T-helper 2 cell treated with Interferon-gamma antibody and Interleukin-4, amounts not matched to agents 100 ng/mL and 5 ng/mL, for 36 hours (primary cell): ENCODE measurements around the gene PODNL1. TPM values are rescaled to one million over a fixed set of nuclear protein-coding genes. Genes with fewer than 3 reads are reported as not detected.
"Not testable (repeated sequence)": the region's sequence is repeated elsewhere in the genome, so short reads cannot be mapped to it uniquely, and the experiment has no call there.

Experiments
- intact Hi-C: fragments of 100-400 bp; cut with micrococcal nuclease; formaldehyde crosslinking; loops from one replicate; pipeline ENCODE4 v1.15.1; 2023
- total RNA-seq: library from RNA; stranded (reverse); gene quantifications from 2 replicates; pipeline ENCODE4 v1.2.3, GENCODE V29; 2022

The PODNL1 gene
- total RNA-seq, 1 donor from 2014 or later, result not detected

DNA sequence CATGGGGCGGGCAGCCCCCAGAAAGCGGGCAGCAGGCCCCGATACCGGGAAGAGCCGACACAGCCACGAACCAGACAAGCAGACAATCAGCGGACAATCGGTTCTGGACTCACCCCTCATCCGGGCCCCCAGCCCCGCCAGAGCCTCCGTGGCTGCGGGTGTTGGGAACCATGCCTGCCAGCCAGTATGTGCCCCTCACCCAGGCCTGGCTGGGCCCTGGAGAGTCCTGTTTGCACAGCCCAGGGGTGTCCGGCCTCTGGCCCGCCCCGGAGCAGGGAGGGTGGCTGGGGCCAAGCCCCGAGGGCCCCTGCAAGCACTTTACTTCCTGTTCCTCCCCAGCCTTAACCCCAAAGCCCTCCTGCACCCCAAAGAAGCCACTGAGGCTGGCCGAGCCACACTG, 7.8 kb downstream of the PODNL1 start:
- intact Hi-C loops, result no loop called here

DNA sequence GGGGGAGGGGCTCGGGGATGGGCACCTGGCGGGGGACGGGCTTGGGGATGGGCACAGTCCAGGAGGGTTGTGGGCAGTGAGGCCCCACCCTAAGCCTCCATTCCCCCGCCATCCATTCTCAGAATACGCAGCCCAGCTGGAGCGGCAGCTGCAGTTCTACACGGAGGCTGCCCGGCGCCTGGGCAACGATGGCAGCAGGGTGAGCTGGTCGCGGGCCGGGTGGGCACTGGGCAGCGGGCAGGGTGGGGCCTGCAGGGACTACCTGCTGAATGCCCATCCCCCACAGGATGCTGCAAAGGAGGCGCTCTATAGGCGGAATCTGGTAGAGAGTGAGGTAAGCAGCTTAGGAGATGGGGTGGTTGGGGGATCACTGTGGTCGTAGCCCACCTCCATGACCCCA, 8.3 kb downstream of the PODNL1 start:
- intact Hi-C loops, result no loop called here

- intact Hi-C loops, result no loop called here
Measured at GRCh38 chr19:13929340-13929739, 8.9 kb downstream of the PODNL1 start.

GRCh38 chr19:13926715-13927114, 11.5 kb downstream of the PODNL1 start:
- intact Hi-C loops, result no loop called here

DNA sequence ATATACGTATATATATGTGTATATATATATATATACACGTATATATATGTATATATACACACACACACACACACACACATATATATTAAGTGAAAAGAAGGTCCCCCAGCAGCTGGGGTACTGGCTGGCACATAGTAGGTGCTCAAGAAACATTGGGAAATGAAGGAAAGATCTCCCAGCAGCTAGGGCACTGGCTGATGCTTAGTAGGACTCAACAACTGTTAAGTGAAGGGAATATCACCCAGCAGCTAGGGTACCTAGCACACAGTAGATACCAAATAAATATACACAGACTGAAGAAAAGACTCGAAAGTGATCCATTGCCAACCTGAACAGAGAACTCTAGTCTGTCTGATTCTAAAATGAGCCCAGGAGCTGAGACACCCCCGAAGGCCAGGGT, 12.2 kb downstream of the PODNL1 start:
- intact Hi-C loops, result no loop called here

GRCh38 chr19:13923194-13923987, 14.8 kb downstream of the PODNL1 start:
- intact Hi-C loops, result no loop called here

- intact Hi-C loops, result not testable (repeated sequence)
Measured at GRCh38 chr19:13922118-13922517, 16.1 kb downstream of the PODNL1 start.

DNA sequence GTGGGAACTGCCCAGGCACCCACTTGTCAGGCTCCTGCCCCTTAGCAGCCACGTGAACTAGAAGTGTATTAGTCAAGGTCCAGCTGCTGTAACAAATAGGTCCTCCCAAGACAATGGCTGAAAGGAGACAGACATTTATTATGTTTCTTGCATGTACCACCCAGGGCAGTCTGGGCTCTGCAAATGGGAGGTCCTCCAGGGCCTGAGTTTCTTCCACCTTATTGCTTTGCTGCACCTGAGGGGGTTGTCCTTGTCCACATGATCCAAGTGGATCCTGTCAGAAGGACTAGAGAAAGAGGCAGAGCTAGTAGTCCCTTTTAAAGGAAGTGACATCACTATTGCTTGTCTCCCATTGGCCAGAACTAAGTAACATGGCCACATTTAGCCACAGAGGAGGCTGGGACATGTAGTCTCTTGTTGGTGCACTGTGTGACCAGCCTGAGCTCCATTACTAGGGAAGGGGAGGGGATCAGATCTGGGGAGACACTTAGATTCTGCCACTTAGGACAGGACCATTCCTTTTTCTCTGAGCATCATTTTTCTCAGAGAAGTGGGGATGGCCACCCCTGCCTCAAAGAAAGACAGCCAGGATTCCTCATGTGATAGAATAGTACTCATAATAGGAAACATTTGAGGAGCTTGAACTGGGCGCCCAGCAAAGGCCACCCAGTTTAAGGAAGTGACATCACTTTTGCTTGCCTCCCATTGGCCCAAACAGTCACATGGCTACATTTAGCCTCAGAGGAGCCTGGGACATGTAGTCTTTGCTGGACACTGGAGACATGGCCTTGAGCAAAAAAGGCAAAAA, 17.1 kb downstream of the PODNL1 start:
- intact Hi-C loops, result no loop called here

DNA sequence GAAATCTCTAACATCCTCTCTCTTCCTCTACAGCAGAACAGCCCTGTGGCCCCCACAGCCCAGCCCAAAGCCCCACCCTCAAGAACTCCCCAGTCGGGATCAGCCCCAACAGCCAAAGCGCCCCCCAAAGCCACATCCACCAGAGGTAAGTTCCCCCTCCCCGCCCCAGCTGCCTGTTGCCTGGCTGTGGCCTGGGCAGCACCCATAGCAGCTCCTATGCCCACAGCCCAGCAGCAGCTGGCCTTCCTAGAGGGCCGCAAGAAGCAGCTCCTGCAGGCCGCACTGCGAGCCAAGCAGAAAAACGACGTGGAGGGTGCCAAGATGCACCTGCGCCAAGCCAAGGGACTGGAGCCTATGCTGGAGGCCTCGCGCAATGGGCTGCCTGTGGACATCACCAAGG, 17.7 kb downstream of the PODNL1 start:
- intact Hi-C loops, result no loop called here

DNA sequence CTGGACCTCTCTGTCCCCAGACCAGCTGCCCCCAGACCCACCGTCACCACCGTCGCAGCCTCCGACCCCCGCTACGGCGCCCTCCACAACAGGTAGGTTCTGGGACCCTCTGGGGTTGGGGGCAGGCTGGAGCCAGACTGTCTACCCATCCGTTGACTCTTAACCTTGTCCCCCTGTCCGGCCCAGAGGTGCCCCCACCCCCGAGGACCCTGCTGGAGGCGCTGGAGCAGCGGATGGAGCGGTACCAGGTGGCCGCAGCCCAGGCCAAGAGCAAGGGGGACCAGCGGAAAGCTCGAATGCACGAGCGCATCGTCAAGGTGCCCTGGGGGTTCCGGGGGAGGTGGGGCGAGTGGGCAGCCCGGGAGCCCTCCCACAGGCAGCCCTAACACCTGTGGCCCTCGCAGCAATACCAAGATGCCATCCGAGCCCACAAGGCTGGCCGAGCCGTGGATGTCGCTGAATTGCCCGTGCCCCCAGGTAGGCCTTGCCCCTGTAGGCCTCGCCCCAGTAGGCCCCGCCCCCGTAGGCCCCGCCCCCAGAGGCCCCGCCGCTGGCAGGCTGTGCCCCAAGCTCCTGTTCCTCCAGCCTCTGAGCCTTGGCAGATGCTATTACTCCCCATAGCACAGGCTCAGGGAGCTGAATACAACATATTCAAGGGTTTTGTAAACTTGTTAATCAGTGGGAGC, 19.3 kb downstream of the PODNL1 start:
- intact Hi-C loops, result no loop called here

GRCh38 chr19:13917888-13918406, 20.3 kb downstream of the PODNL1 start:
- intact Hi-C loops, result no loop called here

GRCh38 chr19:13914777-13915176, 23.4 kb downstream of the PODNL1 start:
- intact Hi-C loops, result no loop called here

DNA sequence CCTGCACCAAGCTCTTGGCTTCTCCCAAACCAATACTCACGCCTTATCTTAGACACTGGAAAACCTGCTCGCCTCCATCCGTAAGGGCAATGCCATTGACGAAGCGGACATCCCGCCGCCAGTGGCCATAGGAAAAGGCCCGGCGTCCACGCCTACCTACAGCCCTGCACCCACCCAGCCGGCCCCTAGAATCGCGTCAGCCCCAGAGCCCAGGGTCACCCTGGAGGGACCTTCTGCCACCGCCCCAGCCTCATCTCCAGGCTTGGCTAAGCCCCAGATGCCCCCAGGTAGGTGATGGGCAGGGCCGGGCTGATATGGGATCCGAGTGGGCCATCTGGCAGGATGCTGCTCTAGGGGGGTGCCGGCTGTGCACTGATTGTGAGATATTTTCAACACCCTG, 24.9 kb downstream of the PODNL1 start:
- intact Hi-C loops, result no loop called here

DNA sequence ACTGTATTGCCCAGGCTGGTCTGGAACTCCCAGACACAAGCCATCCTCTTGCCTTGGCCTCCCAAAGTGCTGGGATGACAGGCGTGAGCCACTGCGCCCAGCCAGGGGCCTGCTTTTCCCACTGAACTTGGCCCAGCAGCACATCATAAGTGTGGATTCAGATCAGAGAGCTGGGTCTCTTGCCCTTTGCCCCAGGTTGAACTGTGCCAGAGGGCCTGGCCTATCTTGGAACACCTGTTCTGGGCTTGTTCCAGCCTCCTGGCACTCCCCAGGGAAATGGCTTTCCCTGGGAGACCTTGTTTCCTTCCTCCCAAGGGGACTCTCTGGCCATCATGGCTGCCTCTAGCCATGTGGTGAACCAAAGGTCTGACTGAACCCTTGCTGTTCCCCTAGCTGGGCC, 28.8 kb downstream of the PODNL1 start:
- intact Hi-C loops, result loop anchor here (5.0 kb wide), 1 partner anchor 78 kb away; no protein-coding TSS in a partner anchor

GRCh38 chr19:13908674-13909073, 29.5 kb downstream of the PODNL1 start:
- intact Hi-C loops, result loop anchor here (5.0 kb wide), 1 partner anchor 79 kb away; no protein-coding TSS in a partner anchor

DNA sequence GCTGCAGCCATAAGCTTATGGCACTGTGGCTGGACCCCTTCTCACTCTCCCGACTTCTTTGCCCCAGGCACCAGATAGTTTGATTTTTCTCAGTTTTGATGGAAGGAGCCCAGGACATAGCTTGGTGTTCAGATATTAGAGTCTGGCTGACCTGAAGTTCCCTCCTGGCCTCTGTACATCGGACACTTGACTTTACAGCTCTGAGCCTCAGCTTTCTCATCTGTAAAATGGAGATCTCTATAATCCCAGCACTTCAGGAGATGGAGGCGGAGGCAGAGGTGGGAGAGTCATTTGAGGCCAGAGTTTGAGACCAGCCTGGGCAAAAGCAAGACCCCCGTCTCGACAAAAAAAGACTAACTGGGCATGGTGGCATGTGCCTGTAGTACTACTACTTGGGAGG, 31.3 kb downstream of the PODNL1 start:
- intact Hi-C loops, result loop anchor here (5.0 kb wide), 1 partner anchor 80 kb away; no protein-coding TSS in a partner anchor

DNA sequence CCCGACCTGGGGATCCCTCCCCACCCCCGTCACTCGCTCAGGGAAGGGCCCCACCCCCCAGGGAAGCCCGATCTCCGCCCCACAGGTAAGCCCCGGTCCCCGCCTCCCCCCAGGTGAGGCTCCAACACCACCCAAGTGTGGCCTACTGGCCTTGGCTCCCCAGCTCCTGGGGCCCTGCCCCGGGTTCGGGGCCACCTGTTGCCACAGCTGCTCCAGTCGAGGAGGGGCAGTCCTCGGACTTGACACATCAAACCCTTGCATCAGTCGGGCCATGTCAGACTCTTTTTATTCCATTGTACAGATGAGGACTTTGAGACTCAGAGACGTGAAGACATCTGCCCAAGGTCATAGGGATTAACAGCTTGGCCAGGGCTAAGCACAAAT, 31.7 kb downstream of the PODNL1 start:
- intact Hi-C loops, result loop anchor here (5.0 kb wide), 1 partner anchor 81 kb away; no protein-coding TSS in a partner anchor

- intact Hi-C loops, result loop anchor here (5.0 kb wide), 1 partner anchor 81 kb away; no protein-coding TSS in a partner anchor
Measured at GRCh38 chr19:13905634-13906520, 32.3 kb downstream of the PODNL1 start, which contains the start of the genes BRME1 and CC2D1A. TSS of gene BRME1 (minus strand) at chr19:13906117. CDS start at chr19:13904892, 1,225 bp downstream. TSS of gene CC2D1A (plus strand) at chr19:13906201. CDS start at chr19:13906442, 241 bp downstream.

- intact Hi-C loops, result no loop called here
Measured at GRCh38 chr19:13902993-13903555, 35.1 kb downstream of the PODNL1 start.
